WTC11 (cell line): ENCODE measurements around the gene RAPGEF2. TPM values are rescaled to one million over a fixed set of nuclear protein-coding genes. Genes with fewer than 3 reads are reported as not detected.

Experiments
- ATAC-seq: fragments of 200-7000 bp; cut with Tn5 transposase; 2 replicates; pipeline ENCODE4 v1.10.0; 2021; ENCODE audit warnings: mild to moderate bottlenecking, moderate library complexity
- CTCF ChIA-PET: fragments of 300-600 bp; sonication (Branson Sonifier 250); formaldehyde crosslinking; loops from one replicate; lab custom pipeline; 2021; ENCODE audit warnings: antibody characterized with exemption; lab: Charles Lee
- POLR2A ChIA-PET: fragments of 350-600 bp; sonication (Branson Sonifier 250); formaldehyde crosslinking; loops from one replicate; lab custom pipeline; 2021; ENCODE audit warnings: antibody characterized with exemption; lab: Charles Lee
- DNase-seq: peaks from one replicate; pipeline ENCODE4 v3.0.0; 2021; ENCODE audit warnings: low spot score
- H3K27ac Mint-ChIP-seq: 2 replicates; pipeline ENCODE4 v1.8.0; 2021; ENCODE audit warnings: mixed read lengths
- H3K27me3 Mint-ChIP-seq: 2 replicates; pipeline ENCODE4 v1.8.0; 2021; ENCODE audit warnings: low read depth, mild to moderate bottlenecking, moderate library complexity, mixed read lengths
- H3K36me3 Mint-ChIP-seq: 2 replicates; pipeline ENCODE4 v1.8.0; 2021; ENCODE audit warnings: mixed read lengths
- H3K4me1 Mint-ChIP-seq: 2 replicates; pipeline ENCODE4 v1.8.0; 2022; ENCODE audit warnings: mixed read lengths
- H3K4me3 Mint-ChIP-seq: 2 replicates; pipeline ENCODE4 v1.8.0; 2021; ENCODE audit warnings: mild to moderate bottlenecking, moderate library complexity, mixed read lengths
- H3K9me3 Mint-ChIP-seq: 2 replicates; pipeline ENCODE4 v1.8.0; 2021; ENCODE audit warnings: mixed read lengths
- ATF3 ChIP-seq: sonication (generic); formaldehyde crosslinking; conservative IDR thresholded peaks from 2 replicates; pipeline ENCODE4 v1.8.1; 2022; ENCODE audit warnings: mild to moderate bottlenecking, missing genetic modification reagents
- CREB1 ChIP-seq: sonication (generic); formaldehyde crosslinking; IDR thresholded peaks from 2 replicates; pipeline ENCODE4 v1.8.0; 2023; ENCODE audit warnings: mild to moderate bottlenecking, missing genetic modification reagents
- CTCF ChIP-seq: fragments of 200-600 bp; IDR thresholded peaks from 2 replicates; pipeline ENCODE4 v1.8.0; 2022; ENCODE audit warnings: antibody characterized with exemption
- E2F5 ChIP-seq: sonication (generic); formaldehyde crosslinking; IDR thresholded peaks from 2 replicates; pipeline ENCODE4 v1.8.1; 2022; ENCODE audit warnings: mild to moderate bottlenecking, moderate library complexity, missing genetic modification reagents
- ELF4 ChIP-seq: sonication (generic); formaldehyde crosslinking; IDR thresholded peaks from 2 replicates; pipeline ENCODE4 v1.8.1; 2022; ENCODE audit warnings: low read depth, mild to moderate bottlenecking, moderate library complexity, missing genetic modification reagents
- FOXP4 ChIP-seq: sonication (generic); formaldehyde crosslinking; IDR thresholded peaks from 2 replicates; pipeline ENCODE4 v1.8.0; 2022; ENCODE audit warnings: mild to moderate bottlenecking, missing genetic modification reagents
- GTF2I ChIP-seq: fragments of 250-450 bp; sonication (Bioruptor Pico); conservative IDR thresholded peaks from 2 replicates; pipeline ENCODE4 v1.4.0; 2021; ENCODE audit warnings: mild to moderate bottlenecking
- HMGA2 ChIP-seq: fragments of 250-450 bp; sonication (Bioruptor Pico); IDR thresholded peaks from 2 replicates; pipeline ENCODE4 v1.4.0; 2021; ENCODE audit warnings: mild to moderate bottlenecking, moderate library complexity
- HMGXB4 ChIP-seq: sonication (generic); formaldehyde crosslinking; IDR thresholded peaks from 2 replicates; pipeline ENCODE4 v1.8.1; 2023; ENCODE audit warnings: mild to moderate bottlenecking, moderate library complexity, missing genetic modification reagents
- IRF2 ChIP-seq: sonication (generic); formaldehyde crosslinking; IDR thresholded peaks from 2 replicates; pipeline ENCODE4 v1.8.0; 2022; ENCODE audit warnings: low read depth, missing genetic modification reagents, borderline replicate concordance
- JAZF1 ChIP-seq: fragments of 250-450 bp; sonication (Bioruptor Pico); IDR thresholded peaks from 2 replicates; pipeline ENCODE4 v1.9.0; 2021; ENCODE audit warnings: moderate library complexity, mild to moderate bottlenecking, inconsistent platforms
- MLX ChIP-seq: sonication (generic); formaldehyde crosslinking; IDR thresholded peaks from 2 replicates; pipeline ENCODE4 v1.8.1; 2023; ENCODE audit warnings: mild to moderate bottlenecking, missing genetic modification reagents, moderate library complexity
- MYBL2 ChIP-seq: sonication (generic); formaldehyde crosslinking; IDR thresholded peaks from 2 replicates; pipeline ENCODE4 v1.8.1; 2023; ENCODE audit warnings: mild to moderate bottlenecking, moderate library complexity, missing genetic modification reagents
- OVOL2 ChIP-seq: fragments of 250-450 bp; sonication (Bioruptor Pico); IDR thresholded peaks from 2 replicates; pipeline ENCODE4 v1.9.0; 2021; ENCODE audit warnings: mild to moderate bottlenecking, borderline replicate concordance
- PREB ChIP-seq: sonication (generic); formaldehyde crosslinking; IDR thresholded peaks from 2 replicates; pipeline ENCODE4 v1.8.1; 2022; ENCODE audit warnings: mild to moderate bottlenecking, missing genetic modification reagents, moderate library complexity, borderline replicate concordance
- RELA ChIP-seq: sonication (generic); formaldehyde crosslinking; IDR thresholded peaks from 2 replicates; pipeline ENCODE4 v1.8.1; 2022; ENCODE audit warnings: missing genetic modification reagents, mild to moderate bottlenecking, borderline replicate concordance
- TP53 ChIP-seq: sonication (generic); formaldehyde crosslinking; IDR thresholded peaks from 2 replicates; pipeline ENCODE4 v1.8.1; 2023; ENCODE audit warnings: mild to moderate bottlenecking, missing genetic modification reagents
- ZMAT4 ChIP-seq: fragments of 250-450 bp; sonication (Bioruptor Pico); IDR thresholded peaks from 2 replicates; pipeline ENCODE4 v1.9.0; 2021; ENCODE audit warnings: mild to moderate bottlenecking
- ZNF232 ChIP-seq: sonication (generic); formaldehyde crosslinking; IDR thresholded peaks from 2 replicates; pipeline ENCODE4 v1.8.0; 2022; ENCODE audit warnings: mild to moderate bottlenecking, missing genetic modification reagents
- ZNF281 ChIP-seq: sonication (generic); formaldehyde crosslinking; IDR thresholded peaks from 2 replicates; pipeline ENCODE4 v1.8.0; 2023; ENCODE audit warnings: mild to moderate bottlenecking, missing genetic modification reagents
- ZNF512 ChIP-seq: sonication (generic); formaldehyde crosslinking; IDR thresholded peaks from 2 replicates; pipeline ENCODE4 v1.8.1; 2022; ENCODE audit warnings: missing genetic modification reagents, borderline replicate concordance
- ZNF671 ChIP-seq: fragments of 250-450 bp; sonication (Bioruptor Pico); IDR thresholded peaks from 2 replicates; pipeline ENCODE4 v1.8.0; 2021; ENCODE audit warnings: mild to moderate bottlenecking
- total RNA-seq: library from RNA; stranded (reverse); gene quantifications from 3 replicates; pipeline ENCODE4 v1.2.3, GENCODE V29; 2021

RAPGEF2 gene
- total RNA-seq, 1 experiment from 2014 or later: 40.6 TPM

GRCh38 chr4:159347813-159348212 lies 244.9 kb downstream of the RAPGEF2 start (continued):
- no peak for TF ChIP-seq ZNF512 (CRISPR knock-in tag)

- no peak for TF ChIP-seq E2F5
- no peak for TF ChIP-seq MYBL2 (CRISPR knock-in tag)
- TF ChIP-seq RELA: no peak
- TF ChIP-seq ATF3 (CRISPR knock-in tag): no peak
- TF ChIP-seq OVOL2 (CRISPR knock-in tag): no peak
- TF ChIP-seq HMGA2 (CRISPR knock-in tag): no peak
- no peak for TF ChIP-seq TP53 (CRISPR knock-in tag)
- TF ChIP-seq JAZF1: no peak
- no peak for TF ChIP-seq HMGXB4 (CRISPR knock-in tag)
- no peak for TF ChIP-seq MLX (CRISPR knock-in tag)
- TF ChIP-seq ZMAT4: no peak
- no peak for TF ChIP-seq CTCF
- TF ChIP-seq CREB1: no peak
- H3K36me3 Mint-ChIP-seq: peaks cover 36% of the 10 kb centered on the region
- H3K4me1 Mint-ChIP-seq: no peaks in the 10 kb centered on the region
- H3K27me3 Mint-ChIP-seq: no peaks in the 10 kb centered on the region
- CTCF ChIA-PET: no interaction called here
- no peak overlapping the region for H3K27ac Mint-ChIP-seq
- POLR2A ChIA-PET: no interaction called here
- no peak for ATAC-seq
- H3K9me3 Mint-ChIP-seq: no peaks in the 10 kb centered on the region
- no peak overlapping the region for H3K4me3 Mint-ChIP-seq
- no peak for DNase-seq
Observed at GRCh38 chr4:159349332-159349731, 246.5 kb downstream of the RAPGEF2 start.

- ATAC-seq: no peak
- no peaks in the 10 kb centered on the region for H3K4me1 Mint-ChIP-seq
- H3K27ac Mint-ChIP-seq: no peak overlapping the region
- no peaks in the 10 kb centered on the region for H3K27me3 Mint-ChIP-seq
- DNase-seq: no peak
- ChIA-PET CTCF (no interaction called here), POLR2A (no interaction called here)
- H3K4me3 Mint-ChIP-seq: no peak overlapping the region
- peaks cover 44% of the 10 kb centered on the region for H3K36me3 Mint-ChIP-seq
- H3K9me3 Mint-ChIP-seq: no peaks in the 10 kb centered on the region
- TF ChIP-seq PREB (CRISPR knock-in tag) (no peak), ZNF281 (CRISPR knock-in tag) (no peak), GTF2I (CRISPR knock-in tag) (no peak), FOXP4 (CRISPR knock-in tag) (no peak), ZNF232 (no peak), IRF2 (no peak), ELF4 (no peak), ZNF671 (CRISPR knock-in tag) (no peak)
Observed at GRCh38 chr4:159352609-159353008, 249.7 kb downstream of the RAPGEF2 start.
